HFF-Myc (cell line): ENCODE measurements around the gene SLC20A1.

ENCODE experiments used
- DNase-seq: peaks from one replicate; pipeline ENCODE4 v3.0.0-alpha.2; 2011; ENCODE audit warnings: low read depth; ENCODE audit errors: extremely low read depth
- H3K4me3 ChIP-seq: replicated peaks from 2 replicates; pipeline ENCODE4 v1.5.1; 2011; ENCODE audit warnings: low read depth, mild to moderate bottlenecking, control low read depth, low read length
- CTCF ChIP-seq: IDR thresholded peaks from 2 replicates; pipeline ENCODE4 v1.5.1; 2012; ENCODE audit warnings: mild to moderate bottlenecking, low read depth, low read length, control low read depth; ENCODE audit errors: missing control alignments

SLC20A1 gene

GRCh38 chr2:112627060-112628040 lies 18.4 kb upstream of the SLC20A1 start:
- peak overlapping the region; percentile 32 for H3K4me3 ChIP-seq
- TF ChIP-seq CTCF, result no peak

DNA sequence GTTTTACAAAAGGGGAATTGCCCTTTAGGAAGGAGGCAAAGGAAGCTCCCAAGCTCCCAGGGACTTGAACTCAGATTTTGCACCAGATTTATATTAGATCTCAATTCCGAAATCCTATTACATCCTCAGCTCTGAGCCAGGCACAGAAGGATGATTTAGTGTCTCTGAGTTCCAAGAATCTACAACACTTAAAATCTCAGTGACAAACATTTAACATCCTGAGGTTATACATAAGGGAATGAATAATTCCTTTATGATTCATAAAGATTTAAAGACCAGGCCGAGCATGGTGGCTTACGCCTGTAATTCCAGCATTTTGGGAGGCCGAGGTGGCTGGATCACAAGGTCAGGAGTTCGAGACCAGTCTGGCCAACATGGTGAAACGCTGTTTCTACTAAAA lies 16.5 kb upstream of the SLC20A1 start:
- no peak for DNase-seq
- no peak for TF ChIP-seq CTCF
- no peak overlapping the region for H3K4me3 ChIP-seq

More at GRCh38 chr2:112627060-112628040, 18.4 kb upstream of the SLC20A1 start:
- peak; percentile 87 for DNase-seq

GRCh38 chr2:112629823-112630222 lies 15.9 kb upstream of the SLC20A1 start:
- H3K4me3 ChIP-seq, result no peak overlapping the region
- TF ChIP-seq CTCF, result no peak
- no peak for DNase-seq

GRCh38 chr2:112630268-112630667 lies 15.5 kb upstream of the SLC20A1 start:
- no peak for TF ChIP-seq CTCF
- H3K4me3 ChIP-seq, result no peak overlapping the region
- DNase-seq, result no peak

DNA sequence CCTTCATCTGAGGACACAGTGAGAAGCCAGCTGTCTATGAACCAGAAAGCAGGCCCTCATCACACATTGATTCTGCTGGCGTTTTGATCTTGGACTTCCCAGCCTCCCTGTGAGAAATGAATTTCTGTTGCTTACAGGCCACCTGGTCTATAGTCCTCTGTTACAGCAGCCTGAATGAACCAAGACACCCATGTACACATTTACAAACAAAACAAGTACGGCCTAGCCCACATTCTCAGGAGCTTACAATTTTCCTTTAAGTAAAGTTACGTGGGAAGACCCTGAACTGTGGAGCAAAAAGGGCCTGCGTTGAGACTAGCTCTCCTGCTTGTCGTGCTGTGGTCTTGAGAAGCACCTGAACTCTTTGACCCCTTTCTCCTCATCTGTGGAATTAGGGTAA lies 12.0 kb upstream of the SLC20A1 start:
- TF ChIP-seq CTCF, result no peak
- DNase-seq, result no peak
- no peak overlapping the region for H3K4me3 ChIP-seq

DNA sequence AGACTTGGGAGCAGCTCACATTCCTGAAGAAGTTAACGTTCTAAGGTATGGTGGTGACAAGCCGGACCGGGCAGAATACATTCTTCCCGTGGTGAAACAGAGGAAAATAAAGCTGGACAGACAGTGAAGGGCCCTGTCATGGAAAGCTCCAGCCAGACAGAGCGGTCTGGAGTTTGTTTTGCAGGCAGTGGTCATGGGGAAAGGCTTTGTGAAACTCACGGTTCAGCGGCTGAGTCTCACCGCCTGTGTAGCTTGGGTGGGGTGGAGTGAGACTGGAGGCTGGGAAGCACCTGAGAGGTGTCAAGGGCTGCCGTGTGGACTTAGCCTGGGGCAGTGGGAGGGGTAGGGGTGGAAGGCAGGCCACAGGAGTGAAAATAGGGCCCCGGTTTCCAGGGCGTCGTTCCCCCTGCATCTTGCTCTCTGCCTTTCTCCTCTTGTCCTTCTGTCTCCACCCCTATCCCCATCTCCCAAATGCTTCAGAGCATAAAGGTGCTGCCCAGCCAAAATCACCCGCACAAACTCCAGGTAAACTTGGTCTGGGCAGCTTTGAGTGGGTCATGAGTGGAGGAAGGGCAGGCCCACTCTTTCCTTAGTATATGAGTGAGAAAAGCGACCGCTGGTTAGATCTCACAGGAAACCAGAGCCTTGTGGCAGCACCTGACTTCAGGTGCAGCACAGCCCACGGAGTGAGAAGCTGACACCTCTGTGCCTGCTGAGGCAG lies 11.4 kb upstream of the SLC20A1 start:
- no peak for TF ChIP-seq CTCF
- DNase-seq, result no peak
- no peak overlapping the region for H3K4me3 ChIP-seq
